SK-N-MC (cell line): Measurements from ENCODE around the gene ARCN1.

Experiments
- EZH2 ChIP-seq: fragments of 200-600 bp; sonication (generic); IDR thresholded peaks from one replicate; pipeline ENCODE4 v1.6.1; 2017; ENCODE audit warnings: antibody characterized with exemption
- POLR2AphosphoS5 ChIP-seq: IDR thresholded peaks from 2 replicates; pipeline ENCODE4 v1.6.1; 2012; ENCODE audit warnings: mild to moderate bottlenecking, low read depth, low read length, borderline replicate concordance

GRCh38 chr11:118605116-118605867, 33.1 kb downstream of the ARCN1 start:
- peak; percentile 59; the same call in 1 of the 2 replicates for TF ChIP-seq POLR2AphosphoS5
- TF ChIP-seq EZH2: no peak
